Natural killer cell (primary cell): ENCODE measurements around the gene GSX2. TPM values are rescaled to one million over a fixed set of nuclear protein-coding genes. Genes with fewer than 3 reads are reported as not detected.

Experiments
- ATAC-seq, 3 donors: fragments of 150-1000 bp in 2 of 3; fragments of 200-7000 bp in 1 of 3; cut with Tn5 transposase; 1 replicate in 1 of 3; 2 replicates in 2 of 3; pipeline ENCODE4 v1.10.0; 2021; ENCODE audit warnings: mild to moderate bottlenecking in 2 of 3, moderate library complexity in 2 of 3
- DNase-seq, 2 donors: peaks; one replicate each; pipeline versions ENCODE4 v3.0.0 to v3.0.0-alpha.2; 2013 to 2021; ENCODE audit warnings: mixed read lengths in 1 of 2
- H3K27ac ChIP-seq: one replicate; pipeline ENCODE4 v1.5.1; 2013; ENCODE audit warnings: mild to moderate bottlenecking, low read length
- H3K27me3 ChIP-seq: one replicate; pipeline ENCODE4 v1.6.1; 2013; ENCODE audit warnings: low read length; ENCODE audit not compliant: control insufficient read depth, insufficient read depth
- H3K36me3 ChIP-seq: one replicate; pipeline ENCODE4 v1.6.1; 2013; ENCODE audit warnings: low read length; ENCODE audit not compliant: control insufficient read depth, insufficient read depth
- H3K4me1 ChIP-seq: one replicate; pipeline ENCODE4 v1.6.1; 2013; ENCODE audit warnings: low read length; ENCODE audit not compliant: control insufficient read depth, insufficient read depth
- H3K4me3 ChIP-seq: one replicate; pipeline ENCODE4 v1.5.1; 2013; ENCODE audit warnings: low read length
- H3K9me3 ChIP-seq: one replicate; pipeline ENCODE4 v1.6.1; 2013; ENCODE audit warnings: low read length; ENCODE audit not compliant: control insufficient read depth, insufficient read depth
- H3K27ac Mint-ChIP-seq, 2 donors: one replicate each; pipeline ENCODE4 v1.8.0; 2022; ENCODE audit warnings: mild to moderate bottlenecking in 2 of 2, mixed read lengths in 2 of 2, moderate library complexity in 1 of 2
- H3K27me3 Mint-ChIP-seq, 2 donors: one replicate each; pipeline ENCODE4 v1.8.0; 2022; ENCODE audit warnings: low read depth in 2 of 2, mixed read lengths in 2 of 2
- H3K36me3 Mint-ChIP-seq: one replicate; pipeline ENCODE4 v1.8.0; 2022; ENCODE audit warnings: mixed read lengths
- H3K4me1 Mint-ChIP-seq, 2 donors: one replicate each; pipeline ENCODE4 v1.8.0; 2022; ENCODE audit warnings: mixed read lengths in 2 of 2
- H3K4me3 Mint-ChIP-seq: one replicate; pipeline ENCODE4 v1.8.0; 2022; ENCODE audit warnings: mild to moderate bottlenecking, moderate library complexity, mixed read lengths
- H3K9me3 Mint-ChIP-seq, 2 donors: one replicate each; pipeline ENCODE4 v1.8.0; 2022; ENCODE audit warnings: mixed read lengths in 2 of 2
- CTCF ChIP-seq: fragments of 200-600 bp; IDR thresholded peaks from one replicate; pipeline ENCODE4 v1.8.0; 2022; ENCODE audit warnings: antibody characterized with exemption
- WGBS: methylation state at CpG from one replicate; pipeline ENCODE4 v1.1.7; 2013; ENCODE audit warnings: missing lambda C conversion rate; ENCODE audit not compliant: insufficient coverage; 5-methylcytosine and 5-hydroxymethylcytosine counted together
- intact Hi-C: fragments of 100-400 bp; cut with micrococcal nuclease; formaldehyde crosslinking; loops from one replicate; pipeline ENCODE4 v1.14.2; 2022
- total RNA-seq, 4 donors: library from RNA; stranded (reverse); fragments of 120-200 nt in 1 of 4; gene quantifications; one replicate each; pipeline versions ENCODE4 v1.2.3 to v1.2.4, GENCODE V29; 2013 to 2022

Gene GSX2
- total RNA-seq, 3 donors from 2014 or later (not counting 1 experiment from before 2014, with no cell fraction given) = not detected

- Histone ChIP-seq H3K36me3 (no peaks in the 10 kb centered on the region), H3K9me3 (no peaks in the 10 kb centered on the region), H3K4me1 (no peaks in the 10 kb centered on the region), H3K27me3 (no peaks in the 10 kb centered on the region), H3K27ac (no peak overlapping the region), H3K4me3 (no peak overlapping the region)
- H3K4me1 Mint-ChIP-seq = no peaks in the 10 kb centered on the region
- H3K4me3 Mint-ChIP-seq = no peak overlapping the region
- no peaks in the 10 kb centered on the region for H3K36me3 Mint-ChIP-seq
- intact Hi-C loops = no loop called here
- H3K27me3 Mint-ChIP-seq = peaks cover 11 to 22% of the 10 kb centered on the region in 2 donors
- TF ChIP-seq CTCF = no peak
- no peak overlapping the region for H3K27ac Mint-ChIP-seq
- H3K9me3 Mint-ChIP-seq = no peaks in the 10 kb centered on the region
- DNase-seq = no peak
- ATAC-seq = no peak
Observed at GRCh38 chr4:54074381-54074780, 25.6 kb upstream of the GSX2 start.

- intact Hi-C loops = no loop called here
- Histone ChIP-seq H3K36me3 (no peaks in the 10 kb centered on the region), H3K27ac (no peak overlapping the region), H3K4me1 (no peaks in the 10 kb centered on the region), H3K9me3 (no peaks in the 10 kb centered on the region), H3K27me3 (peaks cover 2% of the 10 kb centered on the region), H3K4me3 (no peak overlapping the region)
- TF ChIP-seq CTCF = no peak
- DNase-seq (no peak), ATAC-seq (no peak)
- H3K4me1 Mint-ChIP-seq = no peaks in the 10 kb centered on the region
- no peaks in the 10 kb centered on the region for H3K36me3 Mint-ChIP-seq
- H3K4me3 Mint-ChIP-seq = no peak overlapping the region
- H3K27ac Mint-ChIP-seq = no peak overlapping the region
- H3K27me3 Mint-ChIP-seq = peaks cover 14 to 29% of the 10 kb centered on the region in 2 donors
- no peaks in the 10 kb centered on the region for H3K9me3 Mint-ChIP-seq
Observed at GRCh38 chr4:54076673-54077072, 23.3 kb upstream of the GSX2 start.

- ATAC-seq (no peak), DNase-seq (no peak)
- H3K9me3 ChIP-seq = no peaks in the 10 kb centered on the region
- peaks cover 2% of the 10 kb centered on the region for H3K27me3 ChIP-seq
- WGBS = 93% methylated on average over 1 of the region's 1 CpG
- Mint-ChIP-seq H3K27me3 (peaks cover 11 to 31% of the 10 kb centered on the region in 2 donors), H3K4me1 (no peaks in the 10 kb centered on the region), H3K27ac (no peak overlapping the region), H3K4me3 (no peak overlapping the region), H3K36me3 (no peaks in the 10 kb centered on the region), H3K9me3 (no peaks in the 10 kb centered on the region)
- intact Hi-C loops = no loop called here
- no peaks in the 10 kb centered on the region for H3K36me3 ChIP-seq
- no peak for TF ChIP-seq CTCF
- H3K27ac ChIP-seq = no peak overlapping the region
- H3K4me1 ChIP-seq = no peaks in the 10 kb centered on the region
- no peak overlapping the region for H3K4me3 ChIP-seq
Observed at GRCh38 chr4:54077812-54078211, 22.2 kb upstream of the GSX2 start.

- TF ChIP-seq CTCF = no peak
- intact Hi-C loops = no loop called here
- Mint-ChIP-seq H3K27ac (no peak overlapping the region), H3K27me3 (peaks cover 26 to 34% of the 10 kb centered on the region in 2 donors), H3K4me1 (no peaks in the 10 kb centered on the region), H3K4me3 (no peak overlapping the region), H3K9me3 (no peaks in the 10 kb centered on the region), H3K36me3 (no peaks in the 10 kb centered on the region)
- peaks cover 2% of the 10 kb centered on the region for H3K27me3 ChIP-seq
- H3K4me3 ChIP-seq = no peak overlapping the region
- H3K27ac ChIP-seq = no peak overlapping the region
- H3K9me3 ChIP-seq = no peaks in the 10 kb centered on the region
- ATAC-seq (no peak), DNase-seq (no peak)
- H3K36me3 ChIP-seq = no peaks in the 10 kb centered on the region
- no peaks in the 10 kb centered on the region for H3K4me1 ChIP-seq
- no CpG with 5 or more reads among the region's 1 CpG for WGBS
Observed at GRCh38 chr4:54082168-54082567, 17.8 kb upstream of the GSX2 start.
